Caco-2 (cell line): ENCODE measurements around the gene RNU1-1. TPM values are rescaled to one million over a fixed set of nuclear protein-coding genes. Genes with fewer than 3 reads are reported as not detected.

ENCODE experiments used
- BruUV-seq: library from RNA; stranded (reverse); fragments of 400-500 nt; replicated peaks from 2 replicates; lab custom pipeline; 2021; lab: Mats Ljungman, UMichigan
- CTCF ChIA-PET: fragments of 300-600 bp; sonication (Branson Sonifier 250); formaldehyde crosslinking; loops from one replicate; lab custom pipeline; 2022; ENCODE audit warnings: antibody characterized with exemption; lab: Charles Lee
- POLR2A ChIA-PET: fragments of 300-600 bp; sonication (Branson Sonifier 250); formaldehyde crosslinking; loops from one replicate; lab custom pipeline; 2022; ENCODE audit warnings: antibody characterized with exemption; lab: Charles Lee
- DNase-seq, 2 experiments: peaks; one replicate each; pipeline versions ENCODE4 v3.0.0 to v3.0.0-alpha.2; 2020 to 2022
- H3K27me3 ChIP-seq: replicated peaks from 2 replicates; pipeline ENCODE4 v1.6.0; 2011; ENCODE audit warnings: low read length; ENCODE audit not compliant: control insufficient read depth, insufficient read depth
- H3K36me3 ChIP-seq: 2 replicates; pipeline ENCODE4 v1.5.1; 2011; ENCODE audit warnings: low read length; ENCODE audit not compliant: control insufficient read depth, insufficient read depth
- H3K4me1 ChIP-seq: fragments of 250-450 bp; sonication (Bioruptor Pico); 2 replicates; pipeline ENCODE4 v1.5.1; 2020; ENCODE audit warnings: mild to moderate bottlenecking
- H3K4me3 ChIP-seq: 2 replicates; pipeline ENCODE4 v1.5.1; 2011; ENCODE audit warnings: low read depth, mild to moderate bottlenecking, control low read depth, low read length
- H3K9me3 ChIP-seq: fragments of 250-450 bp; sonication (Bioruptor Pico); 2 replicates; pipeline ENCODE4 v1.5.1; 2020; ENCODE audit warnings: mild to moderate bottlenecking, moderate library complexity
- H3K27ac Mint-ChIP-seq: one replicate; pipeline ENCODE4 v1.8.0; 2022; ENCODE audit warnings: mixed read lengths; ENCODE audit not compliant: unreplicated experiment
- H3K27me3 Mint-ChIP-seq: one replicate; pipeline ENCODE4 v1.8.0; 2022; ENCODE audit warnings: mixed read lengths; ENCODE audit not compliant: insufficient read depth, unreplicated experiment
- H3K36me3 Mint-ChIP-seq: one replicate; pipeline ENCODE4 v1.8.0; 2022; ENCODE audit warnings: mild to moderate bottlenecking, mixed read lengths; ENCODE audit not compliant: insufficient read depth, unreplicated experiment
- H3K4me1 Mint-ChIP-seq: one replicate; pipeline ENCODE4 v1.8.0; 2022; ENCODE audit warnings: low read depth, mixed read lengths; ENCODE audit not compliant: unreplicated experiment
- H3K4me3 Mint-ChIP-seq: one replicate; pipeline ENCODE4 v1.8.0; 2022; ENCODE audit warnings: mild to moderate bottlenecking, moderate library complexity, mixed read lengths; ENCODE audit not compliant: unreplicated experiment
- H3K9me3 Mint-ChIP-seq: one replicate; pipeline ENCODE4 v1.8.0; 2022; ENCODE audit warnings: mixed read lengths; ENCODE audit not compliant: unreplicated experiment
- CTCF ChIP-seq, 2 experiments: fragments of 200-600 bp in 1 of 2; IDR thresholded peaks; 1 replicate in 1 of 2; 2 replicates in 1 of 2; pipeline versions ENCODE4 v1.5.1 to v1.8.0; 2011 to 2022; ENCODE audit warnings: antibody characterized with exemption in 1 of 2, control low read depth in 1 of 2, inconsistent platforms in 1 of 2, low read depth in 1 of 2, low read length in 1 of 2, mild to moderate bottlenecking in 1 of 2, moderate library complexity in 1 of 2; ENCODE audit not compliant: insufficient read depth in 1 of 2, severe bottlenecking in 1 of 2, unreplicated experiment in 1 of 2
- intact Hi-C: fragments of 100-400 bp; cut with micrococcal nuclease; formaldehyde crosslinking; loops from one replicate; pipeline ENCODE4 v1.10.0; 2022; ENCODE audit not compliant: unreplicated experiment
- total RNA-seq: library from RNA; stranded (reverse); gene quantifications from 2 replicates; pipeline ENCODE4 v1.2.3, GENCODE V29; 2022

Gene RNU1-1
- total RNA-seq, 1 experiment from 2014 or later, result 1,622 TPM

- ChIA-PET POLR2A (no interaction called here), CTCF (interaction anchor here (1.0 kb wide), 1 partner anchor 147 kb away, joined by 5 read pairs; no protein-coding TSS in a partner anchor)
- BruUV-seq, result no TSS peak
- Mint-ChIP-seq H3K27ac (no peak overlapping the region), H3K36me3 (peaks cover 5% of the 10 kb centered on the region), H3K9me3 (no peaks in the 10 kb centered on the region), H3K4me1 (no peaks in the 10 kb centered on the region), H3K4me3 (no peak overlapping the region), H3K27me3 (no peaks in the 10 kb centered on the region)
- intact Hi-C loops, result no loop called here
- TF ChIP-seq CTCF (IDR thresholded peaks at IDR 0.05; ENCODE audit: insufficient read depth in 1 of 2, low read depth in 1 of 2, low read length in 1 of 2, severe bottlenecking in 1 of 2, unreplicated experiment in 1 of 2), result no peak
- H3K9me3 ChIP-seq, result no peaks in the 10 kb centered on the region
- no peak overlapping the region for H3K4me3 ChIP-seq
- H3K27me3 ChIP-seq, result no peaks in the 10 kb centered on the region
- no peaks in the 10 kb centered on the region for H3K36me3 ChIP-seq
- DNase-seq, result no peak
- no peaks in the 10 kb centered on the region for H3K4me1 ChIP-seq
Measured at GRCh38 chr1:16474166-16474800, 39.8 kb downstream of the RNU1-1 start.

- H3K27me3 ChIP-seq, result no peaks in the 10 kb centered on the region
- ChIA-PET CTCF (no interaction called here), POLR2A (no interaction called here)
- no peaks in the 10 kb centered on the region for H3K9me3 Mint-ChIP-seq
- no peak overlapping the region for H3K4me3 Mint-ChIP-seq
- H3K36me3 Mint-ChIP-seq, result peaks cover 2% of the 10 kb centered on the region
- no peak overlapping the region for H3K4me3 ChIP-seq
- TF ChIP-seq CTCF (IDR thresholded peaks at IDR 0.05; ENCODE audit: insufficient read depth in 1 of 2, low read depth in 1 of 2, low read length in 1 of 2, severe bottlenecking in 1 of 2, unreplicated experiment in 1 of 2), result no peak
- no peaks in the 10 kb centered on the region for H3K4me1 ChIP-seq
- intact Hi-C loops, result no loop called here
- BruUV-seq, result no TSS peak
- no peaks in the 10 kb centered on the region for H3K9me3 ChIP-seq
- no peak for DNase-seq
- H3K4me1 Mint-ChIP-seq, result no peaks in the 10 kb centered on the region
- H3K27ac Mint-ChIP-seq, result no peak overlapping the region
- H3K36me3 ChIP-seq, result no peaks in the 10 kb centered on the region
- no peaks in the 10 kb centered on the region for H3K27me3 Mint-ChIP-seq
Measured at GRCh38 chr1:16468558-16468957, 45.5 kb downstream of the RNU1-1 start.

- DNase-seq, result no peak
- Histone ChIP-seq H3K4me3 (no peak overlapping the region), H3K4me1 (no peaks in the 10 kb centered on the region), H3K36me3 (no peaks in the 10 kb centered on the region), H3K27me3 (no peaks in the 10 kb centered on the region), H3K9me3 (no peaks in the 10 kb centered on the region)
- Mint-ChIP-seq H3K36me3 (peaks cover 9% of the 10 kb centered on the region), H3K9me3 (no peaks in the 10 kb centered on the region), H3K27me3 (no peaks in the 10 kb centered on the region), H3K4me3 (no peak overlapping the region), H3K27ac (no peak overlapping the region), H3K4me1 (no peaks in the 10 kb centered on the region)
- ChIA-PET POLR2A (no interaction called here), CTCF (no interaction called here)
- BruUV-seq, result no TSS peak
- intact Hi-C loops, result no loop called here
- TF ChIP-seq CTCF (IDR thresholded peaks at IDR 0.05; ENCODE audit: insufficient read depth in 1 of 2, low read depth in 1 of 2, low read length in 1 of 2, severe bottlenecking in 1 of 2, unreplicated experiment in 1 of 2), result no peak
Measured at GRCh38 chr1:16464917-16465625, 49.0 kb downstream of the RNU1-1 start.

Other genes starting within 250 kb of the RNU1-1 start
- 11.3 TPM in 2 replicates for gene FBXO42, start 161.8 kb downstream of the RNU1-1 start, total RNA-seq
- gene SZRD1, start 147.0 kb downstream of the RNU1-1 start, total RNA-seq, result 93.8 and 98.7 TPM in 2 replicates
- gene SPATA21, start 76.9 kb downstream of the RNU1-1 start, total RNA-seq, result not detected in 2 replicates
- 28.4 and 29.4 TPM in 2 replicates for gene NECAP2, start 73.6 kb downstream of the RNU1-1 start, total RNA-seq
- 51.1 and 59.3 TPM in 2 replicates for gene NBPF1, start 99.3 kb upstream of the RNU1-1 start, total RNA-seq
- gene RNU1-3, start 152.7 kb upstream of the RNU1-1 start, total RNA-seq, result 1,622 and 1,638 TPM in 2 replicates
- 1,622 and 1,638 TPM in 2 replicates for gene RNU1-4, start 226.2 kb upstream of the RNU1-1 start, total RNA-seq